ENCODE results near the gene SLC12A7.

Gene SLC12A7

DNA sequence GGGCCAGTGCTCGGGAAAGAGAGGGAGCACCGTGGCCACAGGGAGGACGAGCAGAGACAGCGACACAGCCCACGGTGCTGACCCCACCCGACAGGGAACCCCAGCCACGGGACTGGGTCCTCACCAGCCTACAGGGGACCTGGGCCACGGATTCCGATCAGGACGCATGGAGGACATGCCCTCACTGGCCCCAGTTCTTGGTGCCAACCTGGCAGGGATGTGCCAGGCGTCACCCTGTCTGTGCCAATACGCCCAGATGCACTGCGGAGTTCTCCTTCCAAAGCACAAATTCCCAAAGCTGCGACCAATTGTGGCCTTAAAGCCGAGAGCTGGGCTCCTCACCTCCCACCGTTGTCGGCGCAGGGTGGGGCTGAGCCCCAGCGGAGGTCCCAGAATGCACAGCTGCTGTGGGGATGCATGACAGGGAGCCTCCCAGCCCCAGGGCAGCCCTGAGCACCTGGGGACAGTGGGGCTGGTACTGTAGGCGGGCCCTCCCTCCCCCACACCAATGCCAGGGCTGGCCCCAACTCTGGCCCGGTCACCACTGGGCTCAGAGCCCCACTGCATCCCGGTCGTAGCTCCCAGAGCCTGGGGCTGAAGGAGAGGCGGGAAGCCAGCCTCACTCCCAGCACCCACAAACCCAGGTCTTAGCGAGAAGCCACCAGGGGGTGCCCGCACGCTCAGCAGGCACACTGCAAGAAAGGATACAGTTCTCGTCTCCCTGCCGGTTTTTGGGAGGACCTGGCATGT, 59.0 kb downstream of the SLC12A7 start:
- DNase-seq (ENCODE audit: low read depth): no peak
- no peak overlapping the region for H3K4me3 ChIP-seq (ENCODE audit: low read depth, low read length)
- TF ChIP-seq, protein P1, sequence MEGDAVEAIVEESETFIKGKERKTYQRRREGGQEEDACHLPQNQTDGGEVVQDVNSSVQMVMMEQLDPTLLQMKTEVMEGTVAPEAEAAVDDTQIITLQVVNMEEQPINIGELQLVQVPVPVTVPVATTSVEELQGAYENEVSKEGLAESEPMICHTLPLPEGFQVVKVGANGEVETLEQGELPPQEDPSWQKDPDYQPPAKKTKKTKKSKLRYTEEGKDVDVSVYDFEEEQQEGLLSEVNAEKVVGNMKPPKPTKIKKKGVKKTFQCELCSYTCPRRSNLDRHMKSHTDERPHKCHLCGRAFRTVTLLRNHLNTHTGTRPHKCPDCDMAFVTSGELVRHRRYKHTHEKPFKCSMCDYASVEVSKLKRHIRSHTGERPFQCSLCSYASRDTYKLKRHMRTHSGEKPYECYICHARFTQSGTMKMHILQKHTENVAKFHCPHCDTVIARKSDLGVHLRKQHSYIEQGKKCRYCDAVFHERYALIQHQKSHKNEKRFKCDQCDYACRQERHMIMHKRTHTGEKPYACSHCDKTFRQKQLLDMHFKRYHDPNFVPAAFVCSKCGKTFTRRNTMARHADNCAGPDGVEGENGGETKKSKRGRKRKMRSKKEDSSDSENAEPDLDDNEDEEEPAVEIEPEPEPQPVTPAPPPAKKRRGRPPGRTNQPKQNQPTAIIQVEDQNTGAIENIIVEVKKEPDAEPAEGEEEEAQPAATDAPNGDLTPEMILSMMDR (IDR thresholded peaks at IDR 0.05; ENCODE audit: control insufficient read depth, extremely low read depth, insufficient read depth): no peak

DNA sequence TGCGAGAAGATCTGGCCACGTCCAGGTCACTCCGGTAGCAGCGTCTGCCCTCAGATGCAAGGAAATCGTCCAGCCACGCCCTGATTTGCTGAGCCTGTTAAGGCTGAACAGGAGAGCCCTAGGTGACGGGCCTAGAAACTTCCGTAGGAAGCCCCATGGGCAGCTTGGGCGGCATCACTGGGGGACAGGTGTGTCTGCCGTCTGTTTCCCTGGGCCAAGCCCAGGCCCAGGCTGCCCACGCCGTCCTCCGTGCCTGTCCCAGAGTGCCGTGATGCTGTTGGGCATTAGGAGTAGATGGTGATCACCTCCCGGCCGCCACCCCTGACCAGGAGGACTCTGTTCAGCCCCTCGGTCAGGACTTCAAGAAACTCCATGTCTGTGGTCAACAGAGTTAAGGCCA, 59.8 kb downstream of the SLC12A7 start:
- DNase-seq (ENCODE audit: low read depth): no peak
- no peak overlapping the region for H3K4me3 ChIP-seq (ENCODE audit: low read depth, low read length)
- TF ChIP-seq, protein P1 (IDR thresholded peaks at IDR 0.05; ENCODE audit: control insufficient read depth, extremely low read depth, insufficient read depth): no peak

DNA sequence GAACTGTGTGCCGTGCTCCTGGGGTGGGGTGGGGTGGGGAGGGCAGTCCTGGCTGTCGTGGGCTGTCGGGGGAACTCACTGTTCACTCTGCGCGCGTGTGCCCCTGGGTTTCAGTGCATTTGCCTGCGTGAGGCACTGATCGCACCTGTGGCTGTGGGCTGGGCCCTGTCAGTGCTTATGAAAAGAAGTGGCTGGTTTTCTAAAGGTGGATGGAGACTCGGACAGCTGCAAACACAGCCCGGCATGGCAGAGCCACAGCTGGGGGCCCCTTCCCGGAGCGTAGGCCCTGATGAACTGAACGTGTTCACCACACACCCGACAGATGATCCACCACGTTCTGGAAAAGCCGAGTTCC, 60.5 kb downstream of the SLC12A7 start:
- no peak for DNase-seq (ENCODE audit: low read depth)
- TF ChIP-seq, protein P1 (IDR thresholded peaks at IDR 0.05; ENCODE audit: control insufficient read depth, extremely low read depth, insufficient read depth): no peak
- H3K4me3 ChIP-seq (ENCODE audit: low read depth, low read length): no peak overlapping the region

DNA sequence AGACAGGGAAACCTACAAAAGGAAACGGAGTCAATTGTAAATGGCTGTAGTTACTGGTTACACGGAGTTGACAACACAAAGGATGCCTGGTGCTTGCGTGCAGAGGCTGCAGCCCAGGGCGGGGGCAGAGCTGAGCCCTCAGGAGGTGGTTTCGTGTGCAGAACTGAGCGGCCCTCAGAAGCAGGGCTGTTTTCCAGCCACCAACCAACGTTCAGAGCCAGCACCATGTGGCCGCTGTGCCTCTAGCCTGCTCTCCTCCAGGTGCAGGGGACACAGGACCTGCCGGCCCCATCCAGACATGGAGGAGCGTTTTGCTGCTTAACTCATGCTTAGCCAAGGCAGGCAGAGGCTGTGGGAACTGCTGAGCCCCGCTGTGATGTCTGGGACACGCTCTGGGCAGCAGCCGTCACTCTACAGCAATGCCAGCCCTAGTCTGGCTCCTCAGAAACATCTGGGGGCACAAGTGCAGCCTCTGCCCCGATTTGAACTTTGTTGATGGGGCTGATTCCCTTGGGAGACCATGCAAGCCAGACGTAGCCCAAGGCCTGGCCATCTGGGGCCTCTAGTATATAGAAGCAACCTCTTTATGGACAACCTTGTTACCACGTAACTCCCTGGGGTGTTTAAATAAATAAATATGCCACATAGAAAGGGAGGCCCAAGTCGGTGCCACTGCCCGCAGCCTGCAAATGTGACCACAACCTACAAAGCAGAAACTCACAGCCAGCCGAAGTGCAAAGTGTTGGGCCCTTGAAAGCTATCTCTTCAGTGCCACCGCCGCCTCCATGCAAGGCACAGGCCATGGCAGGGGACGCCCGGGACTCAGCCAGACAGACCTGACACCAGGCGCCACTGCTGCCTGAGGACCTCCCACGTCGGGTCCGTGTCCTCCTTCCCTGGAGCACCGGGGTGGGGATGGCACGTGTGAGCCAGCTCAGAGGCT, 61.2 kb downstream of the SLC12A7 start:
- no peak overlapping the region for H3K4me3 ChIP-seq (ENCODE audit: low read depth, low read length)
- TF ChIP-seq, protein P1 (IDR thresholded peaks at IDR 0.05; ENCODE audit: control insufficient read depth, extremely low read depth, insufficient read depth): no peak
- DNase-seq (ENCODE audit: low read depth): no peak

DNA sequence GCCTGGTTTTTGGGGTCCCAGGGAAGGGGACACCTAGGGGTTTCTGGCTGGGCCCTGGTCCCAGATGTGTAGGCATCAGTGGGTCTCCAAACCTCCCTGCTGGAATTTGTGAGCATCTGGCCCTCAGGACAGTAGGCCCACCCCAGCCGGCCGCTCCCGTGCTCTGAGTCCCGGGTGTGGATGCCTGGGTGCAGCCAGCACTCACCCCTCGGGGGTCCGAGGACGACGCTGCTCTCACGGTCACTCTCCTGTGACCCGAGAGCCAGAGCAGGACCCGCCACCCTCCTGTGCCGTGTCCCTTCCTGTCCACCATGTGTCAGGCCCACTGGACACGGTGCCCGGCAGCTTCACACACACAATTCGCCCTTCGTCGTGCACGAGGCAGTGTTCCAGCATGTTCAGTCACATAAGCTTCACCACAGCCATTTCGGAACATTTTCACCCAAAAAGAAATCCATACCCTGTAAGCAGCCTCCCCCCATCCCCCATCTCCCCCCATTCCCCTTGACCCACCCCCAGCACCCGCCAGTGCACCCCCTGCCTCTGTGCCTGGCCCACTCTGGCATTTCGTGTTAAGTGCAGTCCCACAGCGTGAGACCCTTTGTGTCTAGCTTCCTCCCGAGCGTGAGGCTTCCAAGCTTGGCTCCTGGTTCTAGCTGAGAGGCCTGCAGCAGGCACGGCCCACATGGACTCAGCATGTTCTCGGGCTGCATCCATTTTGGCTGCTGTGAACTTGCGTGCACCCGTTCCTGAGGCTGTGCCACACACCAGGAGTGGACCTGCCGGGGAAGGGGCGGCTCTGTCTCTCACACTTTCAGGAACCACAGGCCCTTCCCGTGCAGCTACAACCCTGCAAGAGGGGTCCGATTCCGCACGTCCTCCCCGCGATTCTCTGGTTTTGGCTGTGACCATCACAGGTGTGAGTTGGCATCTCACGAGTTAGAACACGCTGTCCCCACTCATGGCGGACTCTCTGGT, 62.7 kb downstream of the SLC12A7 start:
- no peak overlapping the region for H3K4me3 ChIP-seq (ENCODE audit: low read depth, low read length)
- TF ChIP-seq, protein P1 (IDR thresholded peaks at IDR 0.05; ENCODE audit: control insufficient read depth, extremely low read depth, insufficient read depth): no peak
- DNase-seq (ENCODE audit: low read depth): no peak

DNA sequence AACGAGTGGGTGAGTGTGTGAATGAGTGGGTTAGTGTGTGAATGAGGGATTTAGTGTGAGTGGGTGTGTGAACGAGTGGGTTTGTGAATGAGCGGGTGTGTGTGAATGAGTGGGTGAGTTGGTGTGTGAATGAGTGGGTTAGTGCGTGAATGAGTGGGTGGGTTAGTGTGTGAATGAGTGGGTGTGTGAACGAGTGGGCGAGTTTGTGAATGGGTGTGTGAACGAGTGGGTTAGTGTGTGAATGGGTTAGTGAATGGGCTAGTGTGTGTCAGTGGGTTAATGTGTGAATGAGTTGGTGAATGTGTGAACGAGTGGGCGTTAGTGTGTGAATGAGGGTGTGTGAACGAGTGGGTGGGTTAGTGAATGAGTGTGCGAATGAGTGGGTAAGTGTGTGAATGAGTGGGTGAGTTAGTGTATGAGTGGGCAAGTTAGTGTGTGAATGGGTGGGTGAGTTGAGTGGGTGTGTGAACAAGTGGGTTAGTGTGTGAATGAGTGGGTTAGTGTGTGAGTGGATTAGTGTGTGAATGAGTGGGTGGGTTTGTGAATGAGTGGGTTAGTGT, 63.6 kb downstream of the SLC12A7 start:
- no peak overlapping the region for H3K4me3 ChIP-seq (ENCODE audit: low read depth, low read length)
- TF ChIP-seq, protein P1 (IDR thresholded peaks at IDR 0.05; ENCODE audit: control insufficient read depth, extremely low read depth, insufficient read depth): no peak
- DNase-seq (ENCODE audit: low read depth): no peak

Data from LNCaP clone FGC (cell line).